DMS53 treated with DMSO at 0.1 percent for 48 hours (cell line): ENCODE results near the gene TUFM.
"Not testable (repeated sequence)": the region's sequence is repeated elsewhere in the genome, so short reads cannot be mapped to it uniquely, and the experiment has no call there.

Experiments used
- DNase-seq: peaks from one replicate; lab custom pipeline; 2025; ENCODE audit not compliant: unreplicated experiment; lab: John Stamatoyannopoulos, UW

TUFM gene

GRCh38 chr16:28846080-28846932 is at the start of gene TUFM:
TUFM (minus strand) TSS chr16:28846348; CDS start chr16:28846269, 79 bp downstream.
- DNase-seq, result peak; percentile 92

GRCh38 chr16:28895609-28896008 is 49.5 kb upstream of the TUFM start:
- DNase-seq, result no peak

- DNase-seq, result no peak
Measured at GRCh38 chr16:28893291-28893690, 47.1 kb upstream of the TUFM start.

GRCh38 chr16:28891964-28892890 is 46.1 kb upstream of the TUFM start:
- DNase-seq, result no peak

- not testable (repeated sequence) for DNase-seq
Measured at GRCh38 chr16:28890355-28890754, 44.2 kb upstream of the TUFM start.

- DNase-seq, result no peak
Measured at GRCh38 chr16:28886945-28887344, 40.8 kb upstream of the TUFM start.

GRCh38 chr16:28884045-28884444 is 37.9 kb upstream of the TUFM start:
- DNase-seq, result no peak

GRCh38 chr16:28883221-28883996 is 37.3 kb upstream of the TUFM start:
- DNase-seq, result no peak

- no peak for DNase-seq
Measured at GRCh38 chr16:28882551-28883160, 36.5 kb upstream of the TUFM start.

- DNase-seq, result not testable (repeated sequence)
Measured at GRCh38 chr16:28881565-28881964, 35.4 kb upstream of the TUFM start.

GRCh38 chr16:28880955-28881354 is 34.8 kb upstream of the TUFM start:
- DNase-seq, result no peak

- no peak for DNase-seq
Measured at GRCh38 chr16:28880589-28880915, 34.4 kb upstream of the TUFM start.

- peak; percentile 60 for DNase-seq
Measured at GRCh38 chr16:28879841-28880588, 33.9 kb upstream of the TUFM start.

- DNase-seq, result no peak
Measured at GRCh38 chr16:28879261-28879840, 33.2 kb upstream of the TUFM start.

GRCh38 chr16:28878083-28878926 is 32.2 kb upstream of the TUFM start, which contains the start of gene ATP2A1:
ATP2A1 (plus strand) TSS chr16:28878488; CDS start chr16:28878672, 184 bp downstream.
- no peak for DNase-seq

GRCh38 chr16:28877655-28878000 is 31.5 kb upstream of the TUFM start:
- DNase-seq, result no peak

GRCh38 chr16:28876973-28877654 is 31.0 kb upstream of the TUFM start:
- no peak for DNase-seq

GRCh38 chr16:28876019-28876659 is 30.0 kb upstream of the TUFM start:
- DNase-seq, result no peak
